WTC11 (cell line): ENCODE data around the gene BCL2L12. TPM values are rescaled to one million over a fixed set of nuclear protein-coding genes. Genes with fewer than 3 reads are reported as not detected.

Experiments used
- ATAC-seq: fragments of 200-7000 bp; cut with Tn5 transposase; 2 replicates; pipeline ENCODE4 v1.10.0; 2021; ENCODE audit warnings: mild to moderate bottlenecking, moderate library complexity
- CTCF ChIA-PET: fragments of 300-600 bp; sonication (Branson Sonifier 250); formaldehyde crosslinking; loops from one replicate; lab custom pipeline; 2021; ENCODE audit warnings: antibody characterized with exemption; lab: Charles Lee
- POLR2A ChIA-PET: fragments of 350-600 bp; sonication (Branson Sonifier 250); formaldehyde crosslinking; loops from one replicate; lab custom pipeline; 2021; ENCODE audit warnings: antibody characterized with exemption; lab: Charles Lee
- DNase-seq: peaks from one replicate; pipeline ENCODE4 v3.0.0; 2021; ENCODE audit warnings: low spot score
- H3K27ac Mint-ChIP-seq: 2 replicates; pipeline ENCODE4 v1.8.0; 2021; ENCODE audit warnings: mixed read lengths
- H3K27me3 Mint-ChIP-seq: 2 replicates; pipeline ENCODE4 v1.8.0; 2021; ENCODE audit warnings: low read depth, mild to moderate bottlenecking, moderate library complexity, mixed read lengths
- H3K36me3 Mint-ChIP-seq: 2 replicates; pipeline ENCODE4 v1.8.0; 2021; ENCODE audit warnings: mixed read lengths
- H3K4me1 Mint-ChIP-seq: 2 replicates; pipeline ENCODE4 v1.8.0; 2022; ENCODE audit warnings: mixed read lengths
- H3K4me3 Mint-ChIP-seq: 2 replicates; pipeline ENCODE4 v1.8.0; 2021; ENCODE audit warnings: mild to moderate bottlenecking, moderate library complexity, mixed read lengths
- H3K9me3 Mint-ChIP-seq: 2 replicates; pipeline ENCODE4 v1.8.0; 2021; ENCODE audit warnings: mixed read lengths
- ATF6 ChIP-seq: sonication (generic); formaldehyde crosslinking; IDR thresholded peaks from 2 replicates; pipeline ENCODE4 v1.8.1; 2023; ENCODE audit warnings: mild to moderate bottlenecking, missing genetic modification reagents
- CREB1 ChIP-seq: sonication (generic); formaldehyde crosslinking; IDR thresholded peaks from 2 replicates; pipeline ENCODE4 v1.8.0; 2023; ENCODE audit warnings: mild to moderate bottlenecking, missing genetic modification reagents
- ELF4 ChIP-seq: sonication (generic); formaldehyde crosslinking; IDR thresholded peaks from 2 replicates; pipeline ENCODE4 v1.8.1; 2022; ENCODE audit warnings: low read depth, mild to moderate bottlenecking, moderate library complexity, missing genetic modification reagents
- ESRRA ChIP-seq: sonication (generic); formaldehyde crosslinking; IDR thresholded peaks from 2 replicates; pipeline ENCODE4 v1.8.1; 2022; ENCODE audit warnings: mild to moderate bottlenecking, missing genetic modification reagents, borderline replicate concordance
- FOXJ3 ChIP-seq: sonication (generic); formaldehyde crosslinking; IDR thresholded peaks from 2 replicates; pipeline ENCODE4 v1.9.0; 2021; ENCODE audit warnings: missing genetic modification reagents, mild to moderate bottlenecking, borderline replicate concordance
- GABPB1 ChIP-seq: sonication (generic); formaldehyde crosslinking; IDR thresholded peaks from 2 replicates; pipeline ENCODE4 v1.8.1; 2023; ENCODE audit warnings: mild to moderate bottlenecking, missing genetic modification reagents
- GRHL2 ChIP-seq: fragments of 250-450 bp; sonication (Bioruptor Pico); IDR thresholded peaks from 2 replicates; pipeline ENCODE4 v1.8.0; 2022; ENCODE audit warnings: mild to moderate bottlenecking, moderate library complexity; ENCODE audit not compliant: insufficient replicate concordance, severe bottlenecking
- GTF2I ChIP-seq: fragments of 250-450 bp; sonication (Bioruptor Pico); conservative IDR thresholded peaks from 2 replicates; pipeline ENCODE4 v1.4.0; 2021; ENCODE audit warnings: mild to moderate bottlenecking
- HMGA2 ChIP-seq: fragments of 250-450 bp; sonication (Bioruptor Pico); IDR thresholded peaks from 2 replicates; pipeline ENCODE4 v1.4.0; 2021; ENCODE audit warnings: mild to moderate bottlenecking, moderate library complexity
- IRF2 ChIP-seq: sonication (generic); formaldehyde crosslinking; IDR thresholded peaks from 2 replicates; pipeline ENCODE4 v1.8.0; 2022; ENCODE audit warnings: low read depth, missing genetic modification reagents, borderline replicate concordance
- JUN ChIP-seq: sonication (generic); formaldehyde crosslinking; IDR thresholded peaks from 2 replicates; pipeline ENCODE4 v1.8.0; 2023; ENCODE audit warnings: mild to moderate bottlenecking, missing genetic modification reagents
- MLX ChIP-seq: sonication (generic); formaldehyde crosslinking; IDR thresholded peaks from 2 replicates; pipeline ENCODE4 v1.8.1; 2023; ENCODE audit warnings: mild to moderate bottlenecking, missing genetic modification reagents, moderate library complexity
- NR2C2 ChIP-seq: sonication (generic); formaldehyde crosslinking; IDR thresholded peaks from 2 replicates; pipeline ENCODE4 v1.8.0; 2022; ENCODE audit warnings: mild to moderate bottlenecking, missing genetic modification reagents
- NR3C1 ChIP-seq: sonication (generic); formaldehyde crosslinking; conservative IDR thresholded peaks from 2 replicates; pipeline ENCODE4 v1.8.1; 2023; ENCODE audit warnings: low read depth, mild to moderate bottlenecking, missing genetic modification reagents
- RELA ChIP-seq: sonication (generic); formaldehyde crosslinking; IDR thresholded peaks from 2 replicates; pipeline ENCODE4 v1.8.1; 2022; ENCODE audit warnings: missing genetic modification reagents, mild to moderate bottlenecking, borderline replicate concordance
- SMAD4 ChIP-seq: sonication (generic); formaldehyde crosslinking; IDR thresholded peaks from 2 replicates; pipeline ENCODE4 v1.8.0; 2022; ENCODE audit warnings: mild to moderate bottlenecking, missing genetic modification reagents
- SP1 ChIP-seq: sonication (generic); formaldehyde crosslinking; conservative IDR thresholded peaks from 2 replicates; pipeline ENCODE4 v1.8.1; 2022; ENCODE audit warnings: missing genetic modification reagents
- TCF7 ChIP-seq: sonication (generic); formaldehyde crosslinking; IDR thresholded peaks from 2 replicates; pipeline ENCODE4 v1.8.0; 2022; ENCODE audit warnings: mild to moderate bottlenecking, low read depth, missing genetic modification reagents, moderate library complexity
- TEAD4 ChIP-seq: sonication (generic); formaldehyde crosslinking; IDR thresholded peaks from 2 replicates; pipeline ENCODE4 v1.8.0; 2022; ENCODE audit warnings: mild to moderate bottlenecking, missing genetic modification reagents
- TP53 ChIP-seq: sonication (generic); formaldehyde crosslinking; IDR thresholded peaks from 2 replicates; pipeline ENCODE4 v1.8.1; 2023; ENCODE audit warnings: mild to moderate bottlenecking, missing genetic modification reagents
- ZNF121 ChIP-seq: sonication (generic); formaldehyde crosslinking; IDR thresholded peaks from 2 replicates; pipeline ENCODE4 v1.8.0; 2023; ENCODE audit warnings: missing genetic modification reagents
- ZNF219 ChIP-seq: sonication (generic); formaldehyde crosslinking; IDR thresholded peaks from 2 replicates; pipeline ENCODE4 v1.8.0; 2023; ENCODE audit warnings: missing genetic modification reagents, mild to moderate bottlenecking, borderline replicate concordance
- ZNF317 ChIP-seq: sonication (generic); formaldehyde crosslinking; IDR thresholded peaks from 2 replicates; pipeline ENCODE4 v1.8.1; 2023; ENCODE audit warnings: low read depth, mild to moderate bottlenecking, moderate library complexity, missing genetic modification reagents, borderline replicate concordance
- ZNF423 ChIP-seq: fragments of 250-450 bp; sonication (Bioruptor Pico); IDR thresholded peaks from 2 replicates; pipeline ENCODE4 v2.1.2; 2022; ENCODE audit warnings: mild to moderate bottlenecking, moderate library complexity
- total RNA-seq: library from RNA; stranded (reverse); gene quantifications from 3 replicates; pipeline ENCODE4 v1.2.3, GENCODE V29; 2021
- TF ChIP-seq, protein P1 (sequence below): fragments of 250-450 bp; sonication (Bioruptor Pico); conservative IDR thresholded peaks from 2 replicates; pipeline ENCODE4 v1.9.0; 2021; ENCODE audit warnings: mild to moderate bottlenecking
- TF ChIP-seq, protein P2 (sequence below): sonication (generic); formaldehyde crosslinking; IDR thresholded peaks from 2 replicates; pipeline ENCODE4 v1.8.0; 2023; ENCODE audit warnings: missing genetic modification reagents, mild to moderate bottlenecking, borderline replicate concordance

Gene BCL2L12
- total RNA-seq, 1 experiment from 2014 or later = 146 TPM

GRCh38 chr19:49716154-49716553 lies 50.4 kb downstream of the BCL2L12 start (continued):
- TF ChIP-seq NR3C1 (CRISPR knock-in tag) = no peak
- no peak for TF ChIP-seq ELF4 (CRISPR knock-in tag)
- TF ChIP-seq SP1 (CRISPR knock-in tag) = no peak
- TF ChIP-seq FOXJ3 = no peak
- TF ChIP-seq JUN (CRISPR knock-in tag) = no peak
- TF ChIP-seq ZNF317 (CRISPR knock-in tag) = no peak
- TF ChIP-seq ATF6 (CRISPR knock-in tag) = no peak
- no peak for TF ChIP-seq GABPB1 (CRISPR knock-in tag)
- TF ChIP-seq SMAD4 (CRISPR knock-in tag) = no peak

DNA sequence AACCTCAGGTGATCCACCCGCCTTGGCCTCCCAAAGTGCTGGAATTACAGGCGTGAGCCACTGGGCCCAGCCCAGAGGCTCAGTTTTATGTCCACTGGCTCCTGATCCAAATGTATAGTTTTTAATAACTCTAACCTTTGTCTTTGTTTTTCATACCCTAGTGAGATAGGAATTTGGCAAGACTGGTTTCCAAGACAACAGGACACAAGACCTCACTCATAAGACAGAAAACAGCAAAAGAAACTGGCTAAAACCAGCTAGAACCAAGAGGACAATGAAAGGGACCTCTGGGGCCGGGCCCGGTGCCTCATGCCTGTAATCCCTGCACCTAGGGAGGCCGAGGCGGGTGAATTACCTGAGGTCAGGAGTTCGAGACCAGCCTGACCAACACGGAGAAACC lies 52.8 kb downstream of the BCL2L12 start:
- Mint-ChIP-seq H3K4me1 (peaks cover 8% of the 10 kb centered on the region), H3K27me3 (peaks cover 5% of the 10 kb centered on the region), H3K36me3 (peaks cover 7% of the 10 kb centered on the region; the same call in 1 of the 2 replicates), H3K9me3 (peaks cover 10% of the 10 kb centered on the region), H3K4me3 (no peak overlapping the region), H3K27ac (no peak overlapping the region)
- DNase-seq = no peak
- CTCF ChIA-PET = interaction anchor here (0.8 to 2.7 kb wide), 17 partner anchors 10 to 203 kb away, joined by 3 to 16 read pairs (median 6); partner anchors contain the start of genes ADM5, AP2A1, CPT1C and FUZ
- no peak for ATAC-seq
- POLR2A ChIA-PET = interaction anchor here (0.6 to 0.9 kb wide), 2 partner anchors 31 to 40 kb away, joined by 3 to 5 read pairs; no protein-coding TSS in a partner anchor
- TF ChIP-seq MLX (CRISPR knock-in tag) (no peak), ESRRA (CRISPR knock-in tag) (no peak), TP53 (no peak), TEAD4 (CRISPR knock-in tag) (no peak), GRHL2 (CRISPR knock-in tag) (no peak), RELA (CRISPR knock-in tag) (no peak), NR2C2 (CRISPR knock-in tag) (no peak), IRF2 (CRISPR knock-in tag) (no peak), ZNF121 (CRISPR knock-in tag) (no peak), ZNF219 (no peak)

DNA sequence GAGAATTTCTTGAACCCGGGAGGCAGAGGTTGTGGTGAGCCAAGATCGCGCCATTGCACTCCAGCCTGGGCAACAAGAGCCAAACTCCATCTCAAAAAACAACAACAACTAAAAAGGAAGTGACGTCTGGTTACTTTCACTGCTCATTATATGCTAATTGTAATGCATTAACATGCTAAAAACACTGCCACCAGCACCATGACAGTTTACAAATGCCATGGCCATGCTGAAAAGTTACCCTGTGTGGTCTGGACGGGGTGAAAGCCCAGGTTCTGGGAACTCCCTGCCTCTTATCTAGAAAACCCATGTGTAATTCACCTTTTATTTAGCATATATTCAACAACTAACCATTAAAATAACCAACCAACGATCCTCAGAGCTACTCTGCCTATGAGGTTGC lies 53.3 kb downstream of the BCL2L12 start:
- CTCF ChIA-PET = interaction anchor here (0.9 kb wide), 1 partner anchor 38 kb away, joined by 4 read pairs; no protein-coding TSS in a partner anchor
- Mint-ChIP-seq H3K4me3 (no peak overlapping the region), H3K36me3 (peaks cover 3% of the 10 kb centered on the region; the same call in 1 of the 2 replicates), H3K27ac (peak overlapping the region; percentile 42; the same call in 1 of the 2 replicates), H3K27me3 (peaks cover 5% of the 10 kb centered on the region), H3K4me1 (peaks cover 8% of the 10 kb centered on the region), H3K9me3 (peaks cover 12% of the 10 kb centered on the region)
- DNase-seq (no peak), ATAC-seq (no peak)
- POLR2A ChIA-PET = no interaction called here
- TF ChIP-seq FOXJ3 (no peak), TCF7 (CRISPR knock-in tag) (no peak), ZNF423 (CRISPR knock-in tag) (no peak), GTF2I (CRISPR knock-in tag) (no peak), MLX (CRISPR knock-in tag) (no peak), HMGA2 (no peak), CREB1 (CRISPR knock-in tag) (no peak)
- TF ChIP-seq, protein P1, sequence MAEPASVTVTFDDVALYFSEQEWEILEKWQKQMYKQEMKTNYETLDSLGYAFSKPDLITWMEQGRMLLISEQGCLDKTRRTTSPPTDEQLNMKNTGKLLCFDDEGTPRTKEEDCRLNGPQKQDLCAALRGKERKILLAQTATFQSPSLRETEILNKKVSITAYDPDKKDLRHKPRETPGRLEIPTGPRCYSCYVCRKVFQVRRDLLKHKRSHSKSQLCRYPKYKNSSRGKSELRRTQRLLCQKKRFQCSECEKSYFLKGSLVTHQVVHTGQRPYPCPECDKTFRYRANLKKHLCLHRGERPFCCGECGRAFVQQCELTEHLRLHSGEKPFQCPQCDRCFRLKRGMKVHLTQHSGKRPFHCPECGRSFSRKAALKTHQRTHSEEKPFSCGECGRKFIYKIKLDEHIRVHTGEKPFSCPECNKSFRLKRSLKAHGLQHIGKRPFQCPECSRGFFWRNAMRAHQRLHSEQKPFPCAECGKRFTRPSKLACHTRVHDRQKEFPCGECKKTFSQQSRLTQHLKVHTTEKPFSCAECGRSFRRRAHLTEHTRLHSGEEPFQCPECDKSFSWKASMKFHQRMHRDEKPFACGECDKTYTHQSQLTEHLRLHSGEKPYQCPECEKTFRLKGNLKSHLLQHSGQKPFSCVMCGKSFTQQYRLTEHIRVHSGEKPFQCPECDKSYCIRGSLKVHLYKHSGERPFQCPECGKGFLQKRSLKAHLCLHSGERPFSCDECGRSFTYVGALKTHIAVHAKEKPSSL (CRISPR knock-in tag) = no peak
- TF ChIP-seq, protein P2, sequence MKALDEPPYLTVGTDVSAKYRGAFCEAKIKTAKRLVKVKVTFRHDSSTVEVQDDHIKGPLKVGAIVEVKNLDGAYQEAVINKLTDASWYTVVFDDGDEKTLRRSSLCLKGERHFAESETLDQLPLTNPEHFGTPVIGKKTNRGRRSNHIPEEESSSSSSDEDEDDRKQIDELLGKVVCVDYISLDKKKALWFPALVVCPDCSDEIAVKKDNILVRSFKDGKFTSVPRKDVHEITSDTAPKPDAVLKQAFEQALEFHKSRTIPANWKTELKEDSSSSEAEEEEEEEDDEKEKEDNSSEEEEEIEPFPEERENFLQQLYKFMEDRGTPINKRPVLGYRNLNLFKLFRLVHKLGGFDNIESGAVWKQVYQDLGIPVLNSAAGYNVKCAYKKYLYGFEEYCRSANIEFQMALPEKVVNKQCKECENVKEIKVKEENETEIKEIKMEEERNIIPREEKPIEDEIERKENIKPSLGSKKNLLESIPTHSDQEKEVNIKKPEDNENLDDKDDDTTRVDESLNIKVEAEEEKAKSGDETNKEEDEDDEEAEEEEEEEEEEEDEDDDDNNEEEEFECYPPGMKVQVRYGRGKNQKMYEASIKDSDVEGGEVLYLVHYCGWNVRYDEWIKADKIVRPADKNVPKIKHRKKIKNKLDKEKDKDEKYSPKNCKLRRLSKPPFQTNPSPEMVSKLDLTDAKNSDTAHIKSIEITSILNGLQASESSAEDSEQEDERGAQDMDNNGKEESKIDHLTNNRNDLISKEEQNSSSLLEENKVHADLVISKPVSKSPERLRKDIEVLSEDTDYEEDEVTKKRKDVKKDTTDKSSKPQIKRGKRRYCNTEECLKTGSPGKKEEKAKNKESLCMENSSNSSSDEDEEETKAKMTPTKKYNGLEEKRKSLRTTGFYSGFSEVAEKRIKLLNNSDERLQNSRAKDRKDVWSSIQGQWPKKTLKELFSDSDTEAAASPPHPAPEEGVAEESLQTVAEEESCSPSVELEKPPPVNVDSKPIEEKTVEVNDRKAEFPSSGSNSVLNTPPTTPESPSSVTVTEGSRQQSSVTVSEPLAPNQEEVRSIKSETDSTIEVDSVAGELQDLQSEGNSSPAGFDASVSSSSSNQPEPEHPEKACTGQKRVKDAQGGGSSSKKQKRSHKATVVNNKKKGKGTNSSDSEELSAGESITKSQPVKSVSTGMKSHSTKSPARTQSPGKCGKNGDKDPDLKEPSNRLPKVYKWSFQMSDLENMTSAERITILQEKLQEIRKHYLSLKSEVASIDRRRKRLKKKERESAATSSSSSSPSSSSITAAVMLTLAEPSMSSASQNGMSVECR (CRISPR knock-in tag) = no peak
